Measurements from ENCODE around the gene GNPDA2.

- no peak for TF ChIP-seq POLR2A (IDR thresholded peaks at IDR 0.05; ENCODE audit: low read depth, low read length)
- TF ChIP-seq CTCF (conservative IDR thresholded peaks at IDR 0.05; ENCODE audit: low read depth, low read length), result no peak
- no peak for TF ChIP-seq SMC3 (IDR thresholded peaks at IDR 0.05; ENCODE audit: low read depth, low read length)
- TF ChIP-seq NFE2L2 (IDR thresholded peaks at IDR 0.05; ENCODE audit: low read depth, low read length), result no peak
- no peak for TF ChIP-seq BHLHE40 (IDR thresholded peaks at IDR 0.05; ENCODE audit: low read depth, low read length)
- no peak for TF ChIP-seq RAD21 (IDR thresholded peaks at IDR 0.05; ENCODE audit: low read length)
These were observed 40.1 kb upstream of the GNPDA2 start for GRCh38 chr4:44766453-44766852.
